GM21717 (cell line): Measurements from ENCODE around the gene PSMA2.

ENCODE experiments used
- ATAC-seq: cut with Tn5 transposase; IDR thresholded peaks from one replicate; pipeline ENCODE4 v1.9.1; 2021; ENCODE audit warnings: mild to moderate bottlenecking, moderate library complexity; ENCODE audit not compliant: unreplicated experiment

PSMA2 gene

DNA sequence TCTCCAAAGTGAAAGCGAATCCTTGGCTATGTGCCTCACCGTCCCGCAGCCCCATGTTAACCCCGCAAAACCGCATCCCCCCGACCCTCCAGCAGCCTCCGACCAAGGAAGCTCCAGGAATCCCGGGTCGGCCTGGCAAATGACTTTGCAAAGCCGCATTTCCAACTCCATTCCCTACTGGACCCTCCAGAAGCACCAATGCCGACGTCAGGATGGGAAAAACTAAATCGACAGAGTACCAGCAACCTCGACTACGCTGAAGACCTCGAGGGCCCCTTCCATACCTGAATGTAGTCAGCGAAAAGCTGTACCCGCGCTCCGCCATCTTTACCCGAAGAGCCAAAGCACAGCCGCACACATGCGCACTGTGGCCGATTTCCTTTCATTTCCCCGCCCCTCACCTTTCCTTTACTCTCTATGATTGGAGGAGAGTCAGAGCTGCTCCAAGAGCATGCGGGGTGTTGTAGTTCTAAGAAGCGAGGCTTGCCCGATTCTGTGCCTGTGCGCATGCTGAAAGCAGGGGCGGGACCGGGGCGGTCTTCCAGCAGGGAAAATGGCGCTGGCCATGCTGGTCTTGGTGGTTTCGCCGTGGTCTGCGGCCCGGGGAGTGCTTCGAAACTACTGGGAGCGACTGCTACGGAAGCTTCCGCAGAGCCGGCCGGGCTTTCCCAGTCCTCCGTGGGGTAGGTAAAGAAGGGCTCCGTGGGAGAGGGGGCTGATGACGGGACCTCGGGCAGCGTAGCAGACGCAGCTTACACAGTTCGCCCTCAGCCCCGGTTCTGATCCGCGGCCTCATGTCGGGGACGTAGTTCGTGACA lies at the start of gene PSMA2, which contains the start of gene MRPL32:
Gene PSMA2, minus strand, starts transcription at position 341 of the 818 bp plus-strand sequence. Its CDS starts 16 bp downstream, at position 325.
Gene MRPL32, plus strand, starts transcription at position 543 of the 818 bp plus-strand sequence. Its CDS starts 11 bp downstream, at position 554.
- peak; percentile 99 for ATAC-seq

DNA sequence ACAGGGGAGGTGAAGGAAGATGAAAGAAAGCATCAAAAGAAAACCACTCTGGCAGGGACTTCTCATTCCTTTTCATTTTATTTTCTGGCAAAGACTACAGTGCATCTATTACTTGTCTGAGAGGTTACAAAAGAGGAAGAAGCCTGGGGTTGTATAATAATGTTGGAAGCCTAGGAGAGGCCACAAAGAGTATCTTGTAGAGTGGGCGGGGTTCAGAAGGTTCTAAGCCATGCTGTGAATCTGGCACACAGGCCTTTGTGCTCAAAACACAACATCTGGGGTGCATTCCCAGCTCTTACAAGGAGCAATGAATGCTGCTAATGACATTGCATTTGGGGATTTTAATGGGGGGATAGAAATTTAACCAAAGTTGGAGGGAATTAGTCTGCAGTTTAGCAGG lies 49.6 kb upstream of the PSMA2 start:
- ATAC-seq: no peak

DNA sequence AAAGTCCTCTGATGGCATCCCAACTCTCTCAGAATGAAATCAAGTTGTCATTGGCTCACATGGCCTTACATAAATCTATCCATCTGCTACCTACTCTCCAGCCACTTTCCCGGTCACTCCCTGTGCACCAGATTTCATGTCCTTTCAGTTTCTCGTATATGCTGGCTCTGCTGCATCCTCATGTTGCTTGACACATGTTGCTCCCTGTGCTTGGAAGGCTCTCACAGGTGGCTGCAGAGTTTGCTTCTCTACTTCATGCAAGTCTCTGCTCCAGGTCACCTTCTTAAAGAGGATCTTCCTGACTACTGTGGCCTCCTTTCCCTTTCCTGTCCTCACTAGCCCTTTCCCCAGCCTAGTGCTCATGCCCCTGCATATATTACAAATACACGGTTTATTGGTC lies 48.5 kb upstream of the PSMA2 start:
- ATAC-seq: no peak

DNA sequence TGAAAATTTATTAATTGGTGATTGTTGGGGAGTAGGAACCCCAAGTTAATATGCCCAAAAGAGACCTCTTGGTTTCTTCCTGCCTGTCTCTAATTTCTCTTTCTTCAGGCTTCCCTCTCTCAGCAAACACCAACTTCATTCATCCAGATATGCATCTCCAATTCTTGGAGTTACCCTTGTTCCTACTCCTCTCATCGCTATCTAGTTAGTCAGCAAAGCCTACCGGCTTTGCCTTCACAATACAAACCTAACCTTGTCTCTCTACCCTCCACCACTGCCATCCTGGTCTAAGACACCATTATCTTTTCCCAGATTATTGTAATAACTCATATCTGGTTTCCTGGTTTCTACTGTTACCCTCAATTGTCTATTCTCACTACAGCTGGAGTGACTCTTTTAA lies 48.1 kb upstream of the PSMA2 start:
- no peak for ATAC-seq

DNA sequence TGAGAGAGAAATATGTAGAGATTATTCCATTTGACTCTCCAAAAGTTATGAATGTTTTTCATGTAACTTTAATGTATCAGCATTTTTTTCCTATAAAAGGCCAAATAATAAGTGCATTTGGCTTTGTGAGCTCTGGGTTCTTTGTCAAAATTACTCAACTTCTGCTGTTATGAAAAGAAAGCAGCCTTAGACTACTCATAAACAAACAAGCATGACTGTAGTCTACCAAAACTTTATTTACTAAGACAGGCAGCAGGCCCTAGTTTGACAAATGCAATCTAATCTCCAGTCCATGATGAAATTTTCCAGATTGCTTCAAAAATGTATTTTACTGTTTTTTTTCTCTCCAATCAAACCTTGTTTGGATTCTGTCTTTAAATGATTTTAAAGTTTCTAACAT lies 46.5 kb upstream of the PSMA2 start:
- ATAC-seq: no peak

DNA sequence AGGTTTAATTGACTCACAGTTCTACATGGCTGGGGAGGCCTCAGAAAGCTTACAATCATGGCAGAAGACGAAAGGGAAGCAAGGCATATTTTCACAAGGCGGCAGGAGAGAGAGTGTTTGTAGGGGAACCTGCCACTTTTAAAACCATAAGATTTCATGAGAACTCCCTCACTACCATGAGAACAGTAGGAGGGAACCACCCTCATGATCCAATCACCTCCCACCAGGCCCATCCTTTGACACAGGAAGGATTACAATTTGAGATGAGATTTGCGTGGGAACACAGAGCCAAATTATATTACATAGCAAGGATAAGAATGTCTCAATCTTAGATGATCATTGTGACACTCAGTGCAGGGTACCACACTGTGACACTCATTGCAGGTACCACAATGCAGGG lies 44.4 kb upstream of the PSMA2 start:
- no peak for ATAC-seq

DNA sequence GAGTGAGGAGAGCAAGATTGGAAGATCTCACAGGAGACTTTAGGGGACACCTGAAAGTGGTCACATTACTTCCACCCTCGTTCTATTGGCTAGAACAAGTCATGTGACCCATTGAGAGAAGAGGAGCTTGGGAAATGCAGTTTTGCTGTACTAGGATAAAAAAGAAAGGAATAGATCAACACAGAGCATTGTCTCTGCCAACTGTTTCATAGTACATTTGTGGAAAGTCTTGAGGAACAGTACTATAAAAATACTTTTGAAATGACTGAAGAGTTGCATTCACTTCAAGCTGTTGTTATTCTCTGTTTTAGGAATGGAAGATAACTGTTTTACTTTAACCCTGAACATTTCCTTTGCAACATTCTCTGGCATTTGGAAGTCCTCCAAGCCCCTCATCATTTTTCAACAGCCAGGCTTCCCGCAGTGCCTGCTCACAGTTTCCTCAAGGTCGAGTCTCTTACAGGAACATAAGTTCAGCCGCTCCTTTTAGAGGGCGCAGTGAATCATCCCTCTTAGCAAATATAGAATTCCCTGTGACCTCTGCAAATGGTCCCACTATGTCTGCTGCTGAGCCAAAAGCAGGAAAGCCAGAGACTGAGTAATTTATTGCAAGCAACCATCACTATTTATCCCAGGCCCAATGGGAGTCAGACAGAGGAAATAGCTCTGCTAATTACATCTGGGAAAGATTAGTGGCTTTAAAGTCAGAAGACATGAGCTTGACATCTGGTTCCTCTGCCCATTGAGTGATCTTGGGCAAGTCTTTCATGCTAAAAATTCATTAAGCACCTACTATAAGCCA lies 40.9 kb upstream of the PSMA2 start:
- no peak for ATAC-seq

DNA sequence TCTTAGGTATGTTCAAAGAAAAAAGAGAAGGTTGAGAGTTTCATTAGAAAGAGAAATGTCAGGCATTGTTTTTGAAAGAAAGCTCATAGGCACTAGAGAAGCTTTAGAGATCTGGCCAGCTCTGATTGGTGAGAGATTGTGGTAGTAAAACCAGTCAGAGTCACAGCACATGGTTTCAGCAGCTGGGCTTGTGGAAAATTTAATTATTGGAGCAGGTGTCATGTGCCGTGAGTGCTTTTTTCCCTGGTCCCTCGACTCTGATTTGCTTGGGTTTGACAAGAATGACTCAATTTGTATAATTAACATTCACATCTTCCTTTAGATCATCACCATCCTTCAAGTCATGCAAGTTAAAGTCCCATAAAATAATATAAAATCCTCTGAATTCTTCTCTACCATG lies 35.4 kb upstream of the PSMA2 start:
- ATAC-seq: no peak

DNA sequence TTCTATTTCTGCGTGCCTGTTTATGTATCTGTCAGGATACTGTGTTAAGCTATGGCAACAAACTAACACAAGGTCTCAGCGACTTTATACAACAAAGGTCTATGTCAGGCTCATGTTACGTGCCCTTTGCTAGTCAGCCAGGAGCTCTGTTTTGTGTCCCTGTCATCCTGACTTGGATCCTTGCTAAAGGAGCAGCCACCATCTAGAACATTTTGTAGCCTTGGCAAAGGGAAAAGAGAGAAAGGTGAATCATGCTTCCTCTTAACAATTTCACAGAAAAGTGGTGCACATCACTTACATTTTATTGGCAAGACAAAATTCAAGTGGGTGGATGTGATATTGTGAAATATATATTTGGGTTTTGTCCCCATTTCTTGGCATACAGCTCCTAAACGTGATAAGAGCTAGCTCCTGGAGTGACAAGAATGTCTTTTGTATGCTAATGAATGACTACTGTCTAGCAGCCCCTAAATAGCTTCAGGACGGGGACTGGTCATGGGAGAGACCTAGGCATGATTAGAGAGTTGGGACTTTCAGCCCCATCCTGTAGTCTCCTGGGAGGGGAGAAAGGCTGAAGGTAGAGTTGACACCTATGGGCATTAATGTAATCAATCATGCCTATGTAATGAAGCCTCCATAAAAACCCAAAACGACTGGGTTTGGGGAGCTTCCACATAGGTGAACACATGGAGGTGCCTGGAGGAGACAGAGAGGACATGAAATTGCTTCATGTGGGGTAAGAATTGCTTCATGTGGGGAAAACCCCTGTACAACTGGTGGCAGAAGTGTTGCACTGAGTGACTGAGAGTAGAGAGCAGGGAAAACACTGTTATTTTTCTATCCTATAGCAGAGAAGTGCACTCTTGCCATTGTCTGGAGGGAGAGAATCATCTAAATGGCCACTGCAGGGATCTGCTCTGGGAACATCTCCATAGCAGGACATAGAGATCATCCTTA lies 33.2 kb upstream of the PSMA2 start:
- ATAC-seq: no peak

DNA sequence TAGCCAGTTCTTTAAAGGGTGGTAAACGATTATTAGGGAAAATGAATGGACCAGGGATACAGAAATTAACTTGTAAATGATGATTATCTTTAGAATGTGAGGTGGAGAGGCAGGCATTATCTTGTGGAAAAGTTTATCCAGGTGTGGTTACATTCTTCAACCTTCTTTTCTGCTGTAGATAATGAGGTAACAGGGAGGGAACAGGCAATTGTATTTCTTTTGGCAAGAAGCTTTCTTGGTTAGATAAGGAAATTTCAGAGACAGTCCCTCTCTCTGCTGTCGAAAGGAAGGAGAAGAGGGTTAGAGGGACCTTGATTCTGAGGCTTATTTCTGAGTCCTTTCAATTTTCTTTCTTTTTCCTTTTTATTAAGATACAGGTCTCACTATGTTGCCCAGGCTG lies 32.3 kb upstream of the PSMA2 start:
- no peak for ATAC-seq

DNA sequence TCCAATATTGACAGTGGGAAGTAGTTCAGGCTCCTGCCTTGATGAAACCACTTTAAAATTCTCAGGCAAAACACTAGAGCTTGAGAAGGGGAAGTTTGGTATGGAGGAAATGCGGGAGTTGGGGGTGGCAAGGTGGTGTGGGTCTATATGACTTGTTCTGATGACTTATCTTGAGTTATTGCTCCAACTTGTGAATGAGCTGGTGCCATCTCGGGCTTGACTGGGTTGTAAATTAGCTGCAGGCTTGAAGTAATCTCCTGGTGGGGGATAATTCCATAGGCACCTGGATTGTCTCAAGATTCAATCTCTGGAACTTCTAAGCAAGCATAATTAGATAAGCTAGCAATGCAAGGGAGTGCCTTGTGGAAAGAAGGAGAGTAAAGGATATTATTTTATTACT lies 29.2 kb upstream of the PSMA2 start:
- ATAC-seq: no peak

DNA sequence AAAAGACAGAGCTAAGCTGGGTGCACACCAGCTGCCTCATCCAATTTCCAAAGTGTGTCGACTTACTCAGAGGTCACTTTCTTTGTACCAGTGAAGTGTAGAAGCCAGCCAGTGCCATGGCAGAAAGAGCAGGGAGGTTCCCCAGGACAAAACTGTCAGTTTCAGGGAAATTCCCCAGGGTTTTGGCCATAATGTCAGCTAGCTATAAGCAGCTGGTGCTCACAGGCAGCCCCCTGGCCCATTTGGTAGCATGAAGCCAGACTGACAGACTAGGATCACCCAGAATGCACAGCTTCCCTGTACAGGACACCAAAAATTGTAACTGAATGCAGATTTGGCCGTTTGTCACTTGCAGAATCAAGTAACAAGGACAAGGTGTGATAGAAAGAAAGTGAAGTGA lies 28.8 kb upstream of the PSMA2 start:
- peak; percentile 63 for ATAC-seq

DNA sequence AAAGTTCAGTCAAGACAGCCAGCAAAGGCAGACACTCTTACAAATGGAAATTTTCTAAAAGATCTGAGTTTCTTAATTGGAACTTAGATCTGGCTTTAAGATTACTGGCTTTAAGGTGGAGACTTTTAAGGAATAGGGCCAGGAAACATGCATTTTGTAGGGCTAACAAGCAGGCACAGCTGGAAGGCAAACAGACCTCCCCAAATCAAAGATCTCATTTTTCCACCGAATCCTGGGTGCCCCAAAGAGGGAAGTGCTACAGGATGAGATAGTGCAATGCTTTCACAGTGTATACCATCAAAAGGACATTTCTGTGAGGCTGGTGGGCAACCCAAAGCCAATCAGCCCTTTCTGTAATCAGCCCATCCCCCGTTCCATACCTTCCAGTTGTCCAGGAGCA lies 27.6 kb upstream of the PSMA2 start:
- ATAC-seq: no peak

DNA sequence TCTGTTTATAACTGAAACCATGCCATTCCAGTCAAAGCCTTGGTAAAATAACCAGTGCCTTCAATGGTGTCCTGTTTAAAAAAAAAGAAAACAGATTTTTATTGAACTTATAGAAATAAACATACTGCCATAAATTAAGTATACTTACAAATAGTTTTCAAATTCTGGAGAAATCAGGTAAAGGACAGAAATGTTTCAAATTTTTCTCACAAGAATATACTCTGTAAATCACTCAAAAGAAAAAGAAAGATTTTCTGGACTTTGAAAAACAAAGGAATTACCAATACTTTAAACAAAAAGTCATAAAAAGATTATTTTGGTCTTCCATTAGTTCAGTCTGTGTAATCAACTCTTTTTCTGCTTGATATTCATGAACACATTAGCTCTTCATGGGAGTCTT lies 24.1 kb upstream of the PSMA2 start:
- ATAC-seq: no peak

DNA sequence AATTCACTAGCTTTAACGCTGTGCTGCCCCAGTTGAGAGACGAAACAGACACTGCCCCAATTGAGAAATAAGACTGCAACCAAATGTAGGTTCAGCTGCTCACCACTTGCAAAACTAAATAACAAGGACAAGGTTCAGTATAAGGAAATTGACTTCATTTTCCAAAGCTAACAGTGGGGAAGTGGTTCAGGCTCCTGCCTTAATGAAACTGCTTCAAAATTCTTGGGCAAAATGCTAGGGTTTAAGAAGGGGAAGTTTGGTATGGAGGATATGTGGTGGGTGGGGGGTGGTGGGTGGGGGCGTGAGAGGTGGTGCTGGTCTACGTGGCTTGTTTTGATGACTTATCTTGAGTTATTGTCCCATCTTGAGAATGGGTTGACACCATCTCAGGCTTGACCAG lies 22.0 kb upstream of the PSMA2 start:
- ATAC-seq: no peak

DNA sequence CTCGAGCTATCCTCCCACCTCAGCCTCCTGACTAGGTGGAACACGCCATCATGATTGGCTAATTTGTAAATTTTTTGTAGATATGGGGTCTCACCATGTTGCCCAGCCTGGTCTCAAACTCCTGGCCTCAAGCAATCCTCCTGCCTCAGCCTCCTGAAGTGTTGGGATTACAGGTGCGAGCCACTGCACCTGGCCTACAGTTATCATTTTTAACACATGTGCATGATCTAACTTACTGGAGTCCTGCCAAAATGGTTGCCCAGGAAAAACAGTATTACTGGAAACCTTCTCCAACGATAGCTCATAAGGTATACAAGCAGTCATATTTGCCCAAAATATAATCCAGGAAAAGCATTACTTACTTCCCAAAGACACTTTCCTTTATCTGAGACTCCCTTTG lies 20.4 kb upstream of the PSMA2 start:
- ATAC-seq: no peak

DNA sequence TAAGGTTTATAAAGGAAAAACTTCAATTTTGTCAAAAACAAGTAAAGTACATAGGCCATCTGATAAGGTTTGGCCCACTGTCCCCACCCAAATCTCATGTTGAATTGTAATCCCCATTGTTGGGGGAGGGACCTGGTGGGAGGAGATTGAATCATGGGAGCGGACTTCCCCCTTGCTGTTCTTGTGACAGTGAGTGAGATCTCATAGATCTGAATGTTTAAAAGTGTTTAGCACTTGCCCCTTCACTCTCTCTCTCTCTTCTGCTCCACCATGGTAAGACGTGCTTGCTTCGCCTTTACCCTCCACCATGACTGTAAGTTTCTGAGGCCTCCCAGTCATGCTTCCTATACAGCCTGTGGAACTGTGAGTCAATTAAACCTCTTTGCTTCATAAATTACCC lies 18.4 kb upstream of the PSMA2 start:
- no peak for ATAC-seq

DNA sequence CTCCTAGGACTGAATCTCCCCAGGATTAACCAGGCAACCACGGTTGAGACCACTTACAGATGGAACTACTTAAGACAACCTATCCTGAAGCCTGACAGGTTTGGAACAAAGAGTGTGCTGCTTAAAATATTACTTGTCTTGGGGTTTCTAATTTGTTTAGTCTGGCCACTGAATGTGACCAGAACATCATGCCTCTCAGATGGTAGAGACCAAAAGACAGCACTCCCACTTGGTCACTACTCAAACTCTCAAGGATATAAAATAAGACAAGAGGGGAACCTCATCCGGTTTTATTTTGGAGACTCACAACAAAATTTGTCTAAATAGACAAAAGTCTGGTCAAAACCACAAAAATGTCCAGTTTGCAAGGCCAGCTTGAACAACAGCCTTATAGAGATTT lies 15.5 kb upstream of the PSMA2 start:
- no peak for ATAC-seq

DNA sequence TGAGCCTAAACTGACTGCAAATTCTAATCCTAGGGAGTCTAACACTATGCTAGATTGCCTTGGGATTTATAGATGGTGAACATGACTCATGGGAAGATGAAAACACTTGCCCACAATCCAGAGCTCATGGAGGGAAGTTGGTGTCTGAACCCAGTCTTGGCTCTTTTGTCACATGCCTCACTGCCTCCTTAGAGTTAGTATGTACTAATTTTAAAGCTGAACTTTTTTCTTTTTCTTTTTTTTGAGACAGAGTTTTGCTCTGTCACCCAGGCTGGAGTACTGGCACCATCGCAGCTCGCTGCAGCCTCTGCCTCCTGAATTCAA lies 14.6 kb upstream of the PSMA2 start:
- no peak for ATAC-seq

DNA sequence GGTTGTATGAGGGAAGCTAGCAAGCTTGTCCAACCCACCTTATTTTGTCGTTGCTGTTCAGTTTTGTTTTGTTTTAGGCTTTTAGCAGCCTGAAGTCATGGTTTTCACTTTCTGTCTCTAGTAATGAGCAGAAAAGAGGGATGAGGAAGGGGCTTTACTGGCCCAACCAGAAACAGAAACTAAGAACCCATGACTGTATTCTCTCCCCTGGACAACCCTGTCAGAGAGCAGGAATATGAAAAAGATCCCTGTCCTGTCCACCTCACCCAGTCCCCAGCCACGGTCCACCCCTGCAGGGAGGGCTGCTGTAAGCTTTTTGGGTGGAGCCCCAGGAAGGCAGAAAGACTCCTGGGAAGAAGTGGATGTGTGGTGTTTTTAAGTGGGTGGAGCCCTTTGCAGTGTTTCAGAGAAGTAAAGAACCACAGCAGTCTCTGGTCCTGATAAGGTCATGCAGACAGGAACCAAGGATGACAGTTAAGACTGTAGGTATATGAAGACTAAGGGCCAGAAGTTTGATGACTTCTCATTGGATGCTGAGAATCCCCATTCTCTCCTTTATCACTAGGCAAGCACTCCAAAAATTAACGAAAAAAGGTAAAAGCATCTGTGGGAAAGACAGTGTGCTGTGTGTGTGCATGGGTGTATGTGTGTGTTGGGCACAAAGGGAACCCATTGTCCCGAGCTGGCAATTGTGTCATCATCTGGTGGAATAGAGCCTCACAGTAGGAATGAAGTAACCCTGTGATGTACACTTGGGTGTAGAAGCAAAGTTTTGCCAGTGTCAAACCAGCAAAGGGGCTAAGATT lies 14.1 kb upstream of the PSMA2 start:
- ATAC-seq: peak; percentile 78
